ENCODE data around the gene OXNAD1.

The OXNAD1 gene

DNA sequence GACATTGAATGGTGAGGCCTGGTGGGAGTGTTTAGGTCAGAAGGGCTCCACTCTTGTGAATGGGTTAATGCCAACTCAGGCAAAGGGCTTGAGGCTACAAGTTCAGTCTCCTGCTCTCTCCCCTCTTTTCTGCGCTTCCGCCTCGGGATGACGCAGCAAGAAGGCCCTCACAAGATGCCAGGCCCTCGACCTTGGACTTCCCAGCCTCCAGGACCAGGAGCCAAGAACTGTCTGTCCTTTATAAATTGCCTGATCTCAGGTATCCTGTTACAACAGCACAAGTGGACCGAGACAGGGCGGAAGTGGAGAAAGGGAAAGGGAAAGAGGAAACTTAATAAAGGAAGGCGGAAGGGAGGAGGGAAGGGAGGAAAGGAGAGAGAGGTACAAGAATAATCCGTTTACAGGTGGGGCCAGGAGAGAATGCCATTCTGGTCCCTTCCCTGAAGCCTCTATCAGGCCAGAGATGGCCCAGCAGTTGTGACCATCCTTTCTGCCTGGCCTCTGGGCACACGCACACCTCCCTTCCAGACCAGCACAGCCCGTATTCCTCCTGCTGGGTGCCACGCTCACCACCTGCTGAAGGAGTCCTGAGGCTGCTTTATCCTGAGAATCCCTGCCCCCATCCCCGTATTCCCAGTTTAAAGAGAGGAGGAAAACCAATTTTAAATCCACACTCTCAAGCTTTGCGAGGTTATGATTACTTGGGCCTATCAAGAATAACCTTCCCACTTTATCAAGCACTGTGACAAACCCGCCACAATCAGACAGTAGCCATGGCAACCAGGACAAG, 64.2 kb downstream of the OXNAD1 start:
- no peak for DNase-seq

DNA sequence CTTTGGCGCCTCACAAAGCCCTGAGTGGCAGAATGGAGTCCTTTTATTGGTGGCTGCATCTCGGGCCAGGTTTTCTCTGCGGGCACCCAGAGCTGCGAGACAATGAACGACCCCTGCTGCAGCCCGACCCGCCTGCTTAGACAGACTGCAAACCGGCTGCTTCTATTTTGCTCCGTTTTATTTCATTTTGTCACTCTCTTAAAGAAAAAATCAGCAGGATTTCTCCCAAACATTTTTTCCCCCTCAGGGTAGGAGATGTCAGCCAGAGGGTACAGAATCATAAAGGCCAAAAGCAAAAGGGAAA, 64.8 kb downstream of the OXNAD1 start:
- no peak for DNase-seq

- DNase-seq, result no peak
These were observed 65.3 kb downstream of the OXNAD1 start for GRCh38 chr3:16330351-16330750.

GRCh38 chr3:16331319-16331883, 66.4 kb downstream of the OXNAD1 start:
- no peak for DNase-seq

- DNase-seq, result no peak
These were observed 68.0 kb downstream of the OXNAD1 start for GRCh38 chr3:16332904-16333426.

DNA sequence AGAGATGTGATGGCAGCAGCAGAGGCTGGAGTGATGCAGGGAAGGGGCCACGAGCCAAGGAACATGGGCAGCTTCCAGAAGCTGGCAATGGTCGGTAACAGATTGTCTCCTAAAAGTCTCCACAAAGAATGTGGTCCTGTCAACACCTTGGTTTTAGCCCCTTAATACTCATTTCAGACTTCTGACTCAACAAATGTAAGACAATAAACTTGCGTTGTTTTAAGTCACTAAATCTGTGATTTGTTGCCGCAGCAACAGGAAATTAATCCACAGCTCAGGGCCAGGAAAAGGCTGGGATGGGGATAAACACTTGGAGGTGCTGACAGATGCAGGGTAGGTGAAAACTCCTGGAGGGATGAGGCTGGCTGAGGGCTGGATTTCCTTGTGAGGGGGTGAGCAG, 69.9 kb downstream of the OXNAD1 start:
- DNase-seq, result no peak

DNA sequence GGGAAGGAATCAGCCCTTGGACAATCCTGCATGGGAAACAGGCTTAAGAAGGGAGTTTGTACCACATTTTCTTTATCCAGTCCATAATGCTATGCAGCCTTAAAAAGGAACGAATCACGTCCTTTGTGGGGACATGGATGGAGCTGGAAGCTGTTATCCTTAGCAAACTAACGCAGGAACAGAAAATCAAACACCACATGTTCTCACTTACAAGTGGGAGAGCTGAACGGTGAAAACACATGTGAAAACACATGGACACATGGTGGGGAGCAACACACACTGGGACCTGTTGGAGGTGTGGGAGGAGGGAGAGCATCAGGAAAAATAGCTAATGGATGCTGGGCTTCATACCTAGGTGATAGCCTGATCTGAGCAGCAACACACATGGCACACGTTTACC, 70.3 kb downstream of the OXNAD1 start:
- DNase-seq, result no peak

DNA sequence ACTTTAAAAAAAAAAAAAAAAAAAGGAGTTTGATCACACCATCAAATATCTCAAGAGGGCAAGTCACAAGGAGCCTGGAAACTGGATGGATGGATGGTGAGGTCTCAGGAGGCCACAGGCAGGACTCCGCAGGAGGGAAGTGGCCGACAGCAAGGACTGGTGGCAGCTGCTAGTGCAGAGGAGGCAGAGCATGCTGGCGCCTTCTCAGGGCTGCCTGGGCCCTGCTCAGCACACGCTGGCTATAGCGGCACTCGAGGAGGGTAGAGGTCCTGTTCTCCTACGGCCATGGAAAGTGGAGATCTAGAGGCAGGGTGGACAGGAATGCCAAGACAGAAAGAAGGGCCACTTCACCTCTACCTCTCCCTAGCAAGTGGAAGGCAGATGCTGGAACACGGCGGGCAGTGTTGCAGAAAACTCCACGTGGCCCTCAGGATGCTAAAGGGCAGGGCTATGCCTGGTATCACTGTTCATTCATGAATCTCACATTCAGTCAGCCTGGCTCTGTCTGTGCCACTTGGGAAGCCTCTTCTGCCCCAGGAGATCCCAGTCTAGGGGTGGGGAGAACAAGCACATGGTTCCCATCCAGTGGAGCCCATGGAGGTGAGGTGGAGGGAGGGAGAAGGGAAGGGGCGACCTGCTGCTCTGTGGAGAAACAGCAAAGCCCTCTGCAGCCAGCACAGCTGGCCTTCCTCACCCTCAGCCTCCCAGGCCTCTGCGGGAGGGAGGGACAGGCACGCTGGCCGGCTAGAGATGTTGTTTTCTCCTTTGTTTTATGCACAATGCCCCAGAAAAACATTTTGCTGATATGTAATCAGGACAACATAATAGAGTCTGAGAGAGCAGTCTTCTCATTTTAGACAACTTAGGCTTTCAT, 71.0 kb downstream of the OXNAD1 start:
- DNase-seq, result no peak

- no peak for DNase-seq
These were observed 71.8 kb downstream of the OXNAD1 start for GRCh38 chr3:16336825-16337224.

- peak in 3 of 5 experiments; percentile 24 to 87 (median 56) for DNase-seq
These were observed 73.0 kb downstream of the OXNAD1 start for GRCh38 chr3:16337856-16338540.

- DNase-seq, result peak in 2 of 5 experiments; percentile 41 to 75
These were observed 74.0 kb downstream of the OXNAD1 start for GRCh38 chr3:16338999-16339398.

DNA sequence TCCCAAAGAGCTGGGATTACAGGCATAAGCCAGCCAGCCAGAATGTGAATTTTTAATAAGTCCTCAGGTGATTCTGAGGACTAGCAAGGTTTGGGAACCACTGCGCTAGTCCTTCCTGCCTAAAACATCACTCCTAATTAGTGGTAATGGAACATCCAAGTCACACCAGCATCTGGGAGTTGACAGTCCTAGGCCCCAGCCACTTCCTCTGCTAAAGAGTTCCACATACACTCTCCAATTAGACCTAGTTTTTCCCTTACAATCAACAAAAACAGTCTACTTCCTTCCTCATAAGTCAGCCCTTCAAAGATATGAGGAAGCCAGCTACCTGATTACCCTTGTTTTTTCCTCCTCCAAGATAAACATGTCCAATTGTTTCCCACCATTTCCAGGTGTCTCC, 78.1 kb downstream of the OXNAD1 start:
- DNase-seq, result no peak

DNA sequence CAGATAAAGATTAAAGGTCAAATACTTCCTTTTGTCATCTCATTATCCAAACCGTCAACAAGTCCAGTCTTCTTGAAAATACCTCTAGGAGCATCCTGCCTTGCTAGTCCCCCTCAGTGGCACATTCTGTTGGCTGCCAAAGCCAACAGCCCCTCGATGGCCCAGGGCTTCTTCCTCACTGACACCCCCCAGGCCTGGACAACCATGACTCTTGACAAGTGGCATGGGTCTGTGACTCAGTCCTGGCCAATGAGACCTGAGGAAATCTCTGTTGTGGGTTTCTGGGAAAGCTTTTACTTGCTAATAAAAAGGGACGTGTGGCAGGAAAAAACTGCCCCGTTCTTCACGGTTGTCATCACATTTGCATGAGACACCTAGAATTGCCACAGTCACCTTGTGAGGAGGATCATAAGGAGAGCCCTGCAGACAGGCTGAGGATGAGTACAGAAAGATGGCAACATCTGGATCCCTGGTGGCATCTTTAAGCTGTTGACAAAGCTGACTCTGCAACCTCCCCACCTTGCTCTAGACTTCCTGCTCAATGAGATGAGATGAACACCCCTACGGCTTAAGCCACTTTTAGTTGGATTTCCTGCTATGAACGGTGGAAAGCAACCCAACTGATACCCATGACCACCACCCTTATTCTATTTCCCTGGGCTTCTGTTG, 81.5 kb downstream of the OXNAD1 start:
- no peak for DNase-seq

DNA sequence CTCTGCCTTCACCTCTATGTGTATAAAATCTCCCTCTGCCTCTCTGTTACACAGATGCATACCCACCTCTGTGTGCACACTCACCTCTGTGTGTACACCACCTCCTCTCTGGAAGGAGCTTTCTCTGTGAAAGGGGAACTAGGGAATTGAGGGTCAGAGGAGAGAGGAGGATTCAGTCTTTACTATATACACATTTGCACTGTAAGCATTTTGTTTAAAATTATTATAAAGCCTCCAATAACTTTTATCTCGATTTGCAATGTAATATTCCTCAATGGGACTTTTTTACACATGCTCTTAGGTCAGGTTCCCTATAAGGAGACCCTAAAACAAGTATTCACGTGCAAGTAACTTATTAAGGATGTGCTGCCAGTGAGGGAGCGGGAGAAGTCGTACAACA, 82.5 kb downstream of the OXNAD1 start:
- DNase-seq, result no peak

DNA sequence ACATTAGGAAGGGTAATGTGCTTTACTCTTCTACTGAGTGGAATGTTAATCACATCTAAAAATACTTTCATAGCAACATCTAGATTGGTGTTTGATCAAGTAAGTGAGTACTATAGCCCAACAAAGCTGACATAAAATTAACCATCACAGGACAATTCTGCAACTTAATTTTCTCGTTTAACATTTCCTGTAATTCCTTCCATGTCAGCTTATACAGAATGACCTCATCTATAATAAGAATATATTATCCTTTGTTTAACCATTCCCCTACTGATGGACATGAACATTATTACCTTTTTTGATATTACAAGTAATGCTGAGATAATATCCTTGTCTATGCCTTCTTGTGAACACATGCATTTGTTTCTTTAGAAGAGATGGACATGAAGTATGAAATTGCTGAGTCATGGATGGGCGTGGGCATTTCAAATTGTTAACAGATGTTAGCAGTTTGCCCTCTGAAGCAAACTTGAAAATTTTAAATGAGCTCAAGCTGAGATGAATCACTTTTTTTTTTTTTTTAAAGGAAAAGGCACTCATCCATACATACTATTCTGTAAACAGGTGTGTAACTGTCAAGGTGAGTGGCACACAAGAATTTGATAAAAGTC, 85.1 kb downstream of the OXNAD1 start:
- no peak for DNase-seq

- DNase-seq, result no peak
These were observed 85.7 kb downstream of the OXNAD1 start for GRCh38 chr3:16350597-16351318.

DNA sequence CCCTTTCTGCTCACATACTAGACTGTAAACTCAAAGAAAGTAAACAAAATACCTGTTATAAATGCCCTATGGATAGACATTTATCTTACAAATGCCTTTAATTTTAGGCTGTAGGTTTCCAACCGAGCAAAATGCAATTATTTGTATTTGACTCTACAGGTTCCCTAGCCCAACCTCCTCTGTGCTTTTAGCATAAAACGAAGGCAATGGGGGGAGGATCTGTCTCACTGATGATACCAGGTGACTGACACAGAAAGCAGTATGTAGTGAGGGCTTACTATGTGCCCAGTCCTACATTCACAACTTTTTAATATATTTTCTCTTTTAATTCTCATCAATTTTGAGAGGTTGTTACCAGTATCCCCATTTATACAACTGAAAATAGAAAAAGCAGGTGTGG, 87.4 kb downstream of the OXNAD1 start:
- DNase-seq, result no peak

DNA sequence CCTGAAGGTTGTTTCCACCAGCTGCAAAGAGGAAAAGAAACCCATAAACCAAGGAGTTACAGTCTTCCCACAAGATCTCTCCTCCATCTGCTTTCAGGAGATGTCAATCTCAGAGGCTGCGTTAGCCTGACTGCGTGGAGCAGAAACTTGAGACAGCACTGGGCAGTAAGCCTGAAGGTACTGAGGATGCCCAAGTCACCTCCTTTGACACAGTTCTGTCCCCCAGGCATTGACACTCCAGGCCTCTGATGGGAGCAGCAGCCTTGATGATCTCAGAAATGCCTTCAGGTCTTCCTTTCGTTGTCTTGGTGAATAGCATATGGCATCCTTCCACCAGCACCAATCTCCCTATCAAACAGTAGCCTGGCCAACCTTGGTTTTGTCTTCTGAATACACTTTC, 89.3 kb downstream of the OXNAD1 start:
- DNase-seq, result no peak
